PC-3 (cell line): ENCODE data around the gene CARD19. TPM values are rescaled to one million over a fixed set of nuclear protein-coding genes. Genes with fewer than 3 reads are reported as not detected.

Source experiments
- ATAC-seq: fragments of 200-7000 bp; cut with Tn5 transposase; 2 replicates; pipeline ENCODE4 v1.9.1; 2020; ENCODE audit warnings: mild to moderate bottlenecking, moderate library complexity
- BruUV-seq: library from RNA; stranded (reverse); fragments of 400-500 nt; replicated peaks from 2 replicates; lab custom pipeline; 2021; lab: Mats Ljungman, UMichigan
- CTCF ChIA-PET: fragments of 300-600 bp; sonication (Branson Sonifier 250); formaldehyde crosslinking; loops from one replicate; lab custom pipeline; 2022; ENCODE audit warnings: antibody characterized with exemption; lab: Charles Lee
- POLR2A ChIA-PET: fragments of 300-600 bp; sonication (Branson Sonifier 250); formaldehyde crosslinking; loops from one replicate; lab custom pipeline; 2022; ENCODE audit warnings: antibody characterized with exemption; ENCODE audit not compliant: unreplicated experiment; lab: Charles Lee
- DNase-seq: peaks from one replicate; pipeline ENCODE4 v3.0.0-alpha.2; 2015
- H2AFZ ChIP-seq: fragments of 300-600 bp; sonication (generic); 2 replicates; pipeline ENCODE4 v1.6.0; 2016; ENCODE audit warnings: antibody characterized with exemption, low read length
- H3F3A ChIP-seq: fragments of 300-600 bp; sonication (generic); one replicate; pipeline ENCODE4 v1.6.0; 2017; ENCODE audit warnings: antibody characterized with exemption, low read length, control low read depth, mild to moderate bottlenecking; ENCODE audit not compliant: unreplicated experiment
- H3K27ac ChIP-seq: fragments of 300-600 bp; sonication (generic); 2 replicates; pipeline ENCODE4 v1.5.1; 2016; ENCODE audit warnings: mild to moderate bottlenecking, low read length
- H3K27me3 ChIP-seq: fragments of 300-600 bp; sonication (generic); 2 replicates; pipeline ENCODE4 v1.6.1; 2016; ENCODE audit warnings: low read length, mixed read lengths
- H3K36me3 ChIP-seq: fragments of 300-600 bp; sonication (generic); 2 replicates; pipeline ENCODE4 v1.6.1; 2016; ENCODE audit warnings: low read depth, mixed run types, low read length, mixed read lengths
- H3K4me1 ChIP-seq: fragments of 300-600 bp; sonication (generic); 2 replicates; pipeline ENCODE4 v1.5.1; 2016; ENCODE audit warnings: low read length; ENCODE audit not compliant: insufficient read depth
- H3K4me2 ChIP-seq: fragments of 300-600 bp; sonication (generic); 2 replicates; pipeline ENCODE4 v1.6.0; 2016; ENCODE audit warnings: low read length
- H3K4me3 ChIP-seq: fragments of 300-600 bp; sonication (generic); 2 replicates; pipeline ENCODE4 v1.5.1; 2016; ENCODE audit warnings: mild to moderate bottlenecking, low read length, mixed read lengths
- H3K79me2 ChIP-seq: fragments of 300-600 bp; sonication (generic); 2 replicates; pipeline ENCODE4 v1.6.1; 2017; ENCODE audit warnings: low read length, mixed read lengths
- H3K9ac ChIP-seq: fragments of 300-600 bp; sonication (generic); 2 replicates; pipeline ENCODE4 v1.6.0; 2016; ENCODE audit warnings: mild to moderate bottlenecking, low read length
- H3K9me2 ChIP-seq: fragments of 300-600 bp; sonication (generic); replicated peaks from 2 replicates; pipeline ENCODE4 v1.6.1; 2016; ENCODE audit warnings: mixed run types, low read length, mixed read lengths
- H3K9me3 ChIP-seq: fragments of 300-600 bp; sonication (generic); 2 replicates; pipeline ENCODE4 v1.6.1; 2016; ENCODE audit warnings: low read length, mixed read lengths
- H4K20me1 ChIP-seq: fragments of 300-600 bp; sonication (generic); 2 replicates; pipeline ENCODE4 v1.6.1; 2016; ENCODE audit warnings: low read length, mixed read lengths
- CTCF ChIP-seq: fragments of 300-600 bp; sonication (generic); conservative IDR thresholded peaks from 2 replicates; pipeline ENCODE4 v1.5.1; 2017; ENCODE audit warnings: antibody characterized with exemption, low read depth, mild to moderate bottlenecking, low read length
- EZH2 ChIP-seq: fragments of 300-600 bp; sonication (generic); IDR thresholded peaks from one replicate; pipeline ENCODE4 v1.6.1; 2017; ENCODE audit warnings: antibody characterized with exemption, mild to moderate bottlenecking, low read length; ENCODE audit not compliant: unreplicated experiment
- EZH2phosphoT487 ChIP-seq: fragments of 300-600 bp; sonication (generic); IDR thresholded peaks from 2 replicates; pipeline ENCODE4 v1.6.1; 2018; ENCODE audit warnings: mild to moderate bottlenecking, antibody characterized with exemption, low read length, borderline replicate concordance
- intact Hi-C: fragments of 100-400 bp; cut with micrococcal nuclease; formaldehyde crosslinking; loops from 2 replicates; pipeline ENCODE4 v1.9.0; 2023
- total RNA-seq: library from RNA; depleted of rRNA; stranded (reverse); fragments of >200 nt; gene quantifications from 2 replicates; pipeline ENCODE4 v1.2.3, GENCODE V29; 2014

CARD19 gene
- total RNA-seq, 1 experiment from 2014 or later, result 68.6 TPM

- Histone ChIP-seq H4K20me1 (no peaks in the 10 kb centered on the region), H3K79me2 (no peaks in the 10 kb centered on the region), H3K27ac (no peak overlapping the region), H3K4me1 (peaks cover 5% of the 10 kb centered on the region; the same call in 1 of the 2 replicates), H3K9me2 (no peaks in the 10 kb centered on the region), H3K36me3 (no peaks in the 10 kb centered on the region), H3K9me3 (0 out of 2 replicates have a peak, but pooled peaks cover 3% of the 10 kb centered on the region), H3K4me2 (no peak overlapping the region), H3K27me3 (no peaks in the 10 kb centered on the region), H3K9ac (no peak overlapping the region), H3K4me3 (no peak overlapping the region), H2AFZ (no peak overlapping the region), H3F3A (no peaks in the 10 kb centered on the region)
- TF ChIP-seq CTCF (no peak), EZH2 (no peak), EZH2phosphoT487 (no peak)
- ATAC-seq (no peak), DNase-seq (no peak)
- ChIA-PET POLR2A (no interaction called here), CTCF (no interaction called here)
- no TSS peak for BruUV-seq
- intact Hi-C loops, result no loop called here
These were observed 6.5 kb upstream of the CARD19 start for GRCh38 chr9:93089481-93089991.

DNA sequence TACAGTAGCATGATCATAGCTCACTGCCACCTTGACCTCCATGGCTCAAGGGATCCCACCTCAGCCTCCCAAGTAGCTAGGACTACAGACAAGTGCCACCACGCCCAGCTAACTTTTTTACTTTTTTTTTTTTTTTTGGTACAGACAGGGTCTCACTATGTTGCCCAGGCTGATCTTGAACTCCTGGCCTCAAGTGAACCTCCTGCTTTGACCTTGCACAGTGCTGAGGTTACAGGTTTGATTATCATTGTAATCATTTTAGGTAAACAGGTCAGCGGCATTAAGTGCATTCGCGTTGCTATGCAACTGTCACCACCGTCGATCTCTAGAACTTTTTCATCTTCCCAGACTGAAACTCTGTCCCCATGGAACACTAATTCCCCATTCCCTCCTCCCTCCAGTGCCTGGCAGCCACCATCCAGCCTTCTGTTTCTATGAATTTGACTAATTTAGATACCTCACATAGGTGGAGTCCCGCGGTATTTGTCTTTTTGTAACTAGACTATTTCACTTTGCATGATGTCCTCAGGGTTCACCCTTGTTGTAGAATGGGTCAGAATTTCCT lies 5.8 kb upstream of the CARD19 start:
- Histone ChIP-seq H3K9me3 (0 out of 2 replicates have a peak, but pooled peaks cover 3% of the 10 kb centered on the region), H3K27ac (no peak overlapping the region), H3F3A (no peaks in the 10 kb centered on the region), H3K36me3 (no peaks in the 10 kb centered on the region), H3K79me2 (no peaks in the 10 kb centered on the region), H4K20me1 (no peaks in the 10 kb centered on the region), H3K4me2 (no peak overlapping the region), H3K4me1 (peaks cover 5% of the 10 kb centered on the region; the same call in 1 of the 2 replicates), H3K27me3 (no peaks in the 10 kb centered on the region), H2AFZ (no peak overlapping the region), H3K9ac (no peak overlapping the region), H3K4me3 (no peak overlapping the region), H3K9me2 (no peaks in the 10 kb centered on the region)
- ChIA-PET CTCF (no interaction called here), POLR2A (no interaction called here)
- TF ChIP-seq EZH2phosphoT487 (no peak), CTCF (no peak)
- intact Hi-C loops, result loop anchor here (10.0 kb wide), 1 partner anchor 215 kb away; the partner anchor contains the start of gene ZNF484
- ATAC-seq, result no peak
- BruUV-seq, result no TSS peak
- no peak for DNase-seq

DNA sequence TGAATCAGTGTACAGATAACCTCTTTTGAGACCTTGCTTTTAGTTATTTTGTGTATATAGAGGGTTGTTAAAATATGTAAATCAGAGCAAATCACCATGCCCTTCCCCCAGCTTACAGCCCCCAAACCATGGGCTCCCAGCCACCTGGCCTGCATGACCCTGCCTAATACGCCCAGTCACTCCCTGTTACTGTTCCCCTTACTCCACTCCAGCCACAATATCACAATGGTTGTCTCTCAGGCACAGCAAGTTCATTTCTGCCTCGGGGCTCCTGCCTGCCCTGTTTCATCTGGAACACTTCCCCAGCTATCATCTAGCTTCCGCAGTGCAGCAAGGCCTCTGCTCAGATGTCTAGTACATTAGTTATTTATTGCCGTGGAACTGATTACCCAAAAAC lies 5.0 kb upstream of the CARD19 start:
- Histone ChIP-seq H3F3A (no peaks in the 10 kb centered on the region), H3K79me2 (no peaks in the 10 kb centered on the region), H3K9me3 (0 out of 2 replicates have a peak, but pooled peaks cover 3% of the 10 kb centered on the region), H3K9me2 (no peaks in the 10 kb centered on the region), H3K4me2 (no peak overlapping the region), H3K27ac (no peak overlapping the region), H3K36me3 (no peaks in the 10 kb centered on the region), H3K27me3 (no peaks in the 10 kb centered on the region), H4K20me1 (no peaks in the 10 kb centered on the region), H3K9ac (no peak overlapping the region), H3K4me3 (no peak overlapping the region), H2AFZ (no peak overlapping the region), H3K4me1 (peaks cover 5% of the 10 kb centered on the region; the same call in 1 of the 2 replicates)
- no TSS peak for BruUV-seq
- ATAC-seq (no peak), DNase-seq (no peak)
- intact Hi-C loops, result loop anchor here (10.0 kb wide), 1 partner anchor 216 kb away; the partner anchor contains the start of gene ZNF484
- ChIA-PET CTCF (no interaction called here), POLR2A (no interaction called here)
- no peak for TF ChIP-seq EZH2phosphoT487
- TF ChIP-seq CTCF, result no peak
- no peak for TF ChIP-seq EZH2
